ENCODE data around the gene CXXC4.

The CXXC4 gene

GRCh38 chr4:104494185-104494584 is 509 bp downstream of the CXXC4 start:
- DNase-seq (ENCODE audit: insufficient read length, low spot score) (no peak), FAIRE-seq (no peak)
- TF ChIP-seq POLR2A (IDR thresholded peaks at IDR 0.05; ENCODE audit: low read depth, low read length), result no peak

GRCh38 chr4:104493081-104493831 is 1.4 kb downstream of the CXXC4 start:
- no peak for FAIRE-seq

GRCh38 chr4:104492183-104492771 is 2.4 kb downstream of the CXXC4 start:
- DNase-seq (ENCODE audit: insufficient read length, low spot score) (no peak), FAIRE-seq (no peak)
- TF ChIP-seq POLR2A (IDR thresholded peaks at IDR 0.05; ENCODE audit: low read depth, low read length), result no peak

More at GRCh38 chr4:104493081-104493831, 1.4 kb downstream of the CXXC4 start:
- TF ChIP-seq POLR2A (IDR thresholded peaks at IDR 0.05; ENCODE audit: low read depth, low read length), result no peak
- no peak for DNase-seq (ENCODE audit: insufficient read length, low spot score)

- DNase-seq (ENCODE audit: insufficient read length, low spot score) (peak; percentile 7), FAIRE-seq (no peak)
- TF ChIP-seq POLR2A (IDR thresholded peaks at IDR 0.05; ENCODE audit: low read depth, low read length), result 0 out of 2 replicates have a peak, but pooled peaks have one; percentile 23
Observed at GRCh38 chr4:104491481-104492182, 3.1 kb downstream of the CXXC4 start.

- no peak for FAIRE-seq
Observed at GRCh38 chr4:104490770-104491480, 3.8 kb downstream of the CXXC4 start.

GRCh38 chr4:104490096-104490769 is 4.5 kb downstream of the CXXC4 start:
- FAIRE-seq, result no peak
- no peak for TF ChIP-seq POLR2A (IDR thresholded peaks at IDR 0.05; ENCODE audit: low read depth, low read length)
- peak; percentile 11 for DNase-seq (ENCODE audit: insufficient read length, low spot score)

More at GRCh38 chr4:104490770-104491480, 3.8 kb downstream of the CXXC4 start:
- no peak for TF ChIP-seq POLR2A (IDR thresholded peaks at IDR 0.05; ENCODE audit: low read depth, low read length)
- peak; percentile 25 for DNase-seq (ENCODE audit: insufficient read length, low spot score)

- FAIRE-seq (no peak), DNase-seq (ENCODE audit: insufficient read length, low spot score) (no peak)
- no peak for TF ChIP-seq POLR2A (IDR thresholded peaks at IDR 0.05; ENCODE audit: low read depth, low read length)
Observed at GRCh38 chr4:104489731-104490095, 5.0 kb downstream of the CXXC4 start.

- DNase-seq (ENCODE audit: insufficient read length, low spot score) (no peak), FAIRE-seq (no peak)
- TF ChIP-seq POLR2A (IDR thresholded peaks at IDR 0.05; ENCODE audit: low read depth, low read length), result no peak
Observed at GRCh38 chr4:104488151-104488550, 6.5 kb downstream of the CXXC4 start.

- DNase-seq (ENCODE audit: insufficient read length, low spot score) (no peak), FAIRE-seq (no peak)
- no peak for TF ChIP-seq POLR2A (IDR thresholded peaks at IDR 0.05; ENCODE audit: low read depth, low read length)
Observed at GRCh38 chr4:104486716-104487504, 7.8 kb downstream of the CXXC4 start.

GRCh38 chr4:104475652-104476051 is 19.0 kb downstream of the CXXC4 start:
- FAIRE-seq (no peak), DNase-seq (ENCODE audit: insufficient read length, low spot score) (no peak)
- TF ChIP-seq POLR2A (IDR thresholded peaks at IDR 0.05; ENCODE audit: low read depth, low read length), result no peak

- no peak for DNase-seq (ENCODE audit: insufficient read length, low spot score)
- FAIRE-seq, result no peak
- TF ChIP-seq POLR2A (IDR thresholded peaks at IDR 0.05; ENCODE audit: low read depth, low read length), result no peak
Observed at GRCh38 chr4:104472766-104473165, 21.9 kb downstream of the CXXC4 start.

- no peak for TF ChIP-seq POLR2A (IDR thresholded peaks at IDR 0.05; ENCODE audit: low read depth, low read length)
- no peak for DNase-seq (ENCODE audit: insufficient read length, low spot score)
- FAIRE-seq, result no peak
Observed at GRCh38 chr4:104470770-104471169, 23.9 kb downstream of the CXXC4 start.

- FAIRE-seq (no peak), DNase-seq (ENCODE audit: insufficient read length, low spot score) (no peak)
- TF ChIP-seq POLR2A (IDR thresholded peaks at IDR 0.05; ENCODE audit: low read depth, low read length), result no peak
Observed at GRCh38 chr4:104469794-104470193, 24.9 kb downstream of the CXXC4 start.

Data from H54 (cell line).